Inflammatory macrophage (primary cell): Measurements from ENCODE around the gene INPPL1.

Source experiments
- DNase-seq, 2 donors: peaks; one replicate each; pipeline ENCODE4 v3.0.0-alpha.2; 2020 to 2022

Gene INPPL1

DNA sequence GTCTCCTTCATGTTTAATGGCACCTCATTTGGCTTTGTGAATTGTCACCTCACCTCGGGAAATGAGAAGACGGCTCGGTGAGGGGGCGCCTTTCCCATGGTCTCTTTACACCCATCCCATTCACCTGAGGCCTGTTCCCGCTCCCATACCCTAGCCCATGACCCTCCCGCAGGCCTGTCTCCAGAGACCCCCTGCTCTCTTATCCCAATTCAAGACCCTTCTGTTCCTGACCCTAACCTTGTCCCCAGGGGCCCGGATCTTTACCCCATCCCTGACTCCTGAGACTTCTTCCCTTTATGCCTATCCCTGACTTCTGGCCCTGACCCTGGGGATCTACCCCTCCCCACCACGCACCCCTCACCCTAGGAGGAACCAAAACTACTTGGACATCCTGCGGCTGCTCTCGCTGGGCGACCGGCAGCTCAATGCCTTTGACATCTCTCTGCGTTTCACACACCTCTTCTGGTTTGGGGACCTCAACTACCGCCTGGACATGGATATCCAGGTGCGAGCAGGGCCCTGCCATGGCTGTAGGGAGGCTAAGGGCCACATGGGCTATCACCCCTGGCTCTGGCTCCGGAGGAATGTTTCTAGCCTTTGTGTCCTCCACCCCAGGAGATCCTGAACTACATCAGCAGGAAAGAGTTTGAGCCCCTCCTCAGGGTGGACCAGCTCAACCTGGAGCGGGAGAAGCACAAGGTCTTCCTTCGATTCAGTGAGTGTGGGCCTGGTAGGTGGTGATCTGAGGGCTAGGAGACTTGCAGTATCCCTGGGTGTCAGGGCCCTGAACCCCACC lies 7.9 kb downstream of the INPPL1 start:
- DNase-seq: no peak

DNA sequence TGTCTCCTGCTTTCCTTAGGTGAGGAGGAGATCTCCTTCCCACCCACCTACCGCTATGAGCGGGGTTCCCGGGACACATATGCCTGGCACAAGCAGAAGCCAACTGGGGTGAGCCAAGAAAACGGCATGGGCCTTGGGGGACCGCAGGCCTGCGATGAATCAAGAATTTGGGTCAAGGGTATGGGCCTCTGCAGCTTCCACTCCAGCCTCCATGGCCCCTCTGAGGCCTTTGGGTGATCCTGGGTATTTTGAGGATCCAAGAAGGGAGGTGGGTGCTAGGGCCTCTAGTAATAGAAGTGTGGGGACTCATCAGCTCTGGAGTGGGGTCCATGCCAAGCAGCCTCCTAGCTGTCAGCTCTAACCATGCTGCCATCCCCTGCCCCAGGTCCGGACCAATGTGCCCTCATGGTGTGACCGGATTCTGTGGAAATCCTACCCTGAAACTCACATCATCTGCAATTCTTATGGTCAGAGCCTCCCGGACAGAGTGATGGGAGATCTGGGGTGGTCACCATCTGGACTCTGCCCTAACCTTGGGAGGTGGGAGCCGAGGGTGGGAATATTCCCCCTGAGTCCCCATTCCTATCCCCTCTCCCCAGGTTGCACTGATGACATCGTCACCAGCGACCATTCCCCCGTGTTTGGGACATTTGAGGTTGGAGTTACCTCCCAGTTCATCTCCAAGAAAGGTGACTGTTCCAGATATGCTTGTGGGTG lies 8.6 kb downstream of the INPPL1 start:
- DNase-seq: no peak

DNA sequence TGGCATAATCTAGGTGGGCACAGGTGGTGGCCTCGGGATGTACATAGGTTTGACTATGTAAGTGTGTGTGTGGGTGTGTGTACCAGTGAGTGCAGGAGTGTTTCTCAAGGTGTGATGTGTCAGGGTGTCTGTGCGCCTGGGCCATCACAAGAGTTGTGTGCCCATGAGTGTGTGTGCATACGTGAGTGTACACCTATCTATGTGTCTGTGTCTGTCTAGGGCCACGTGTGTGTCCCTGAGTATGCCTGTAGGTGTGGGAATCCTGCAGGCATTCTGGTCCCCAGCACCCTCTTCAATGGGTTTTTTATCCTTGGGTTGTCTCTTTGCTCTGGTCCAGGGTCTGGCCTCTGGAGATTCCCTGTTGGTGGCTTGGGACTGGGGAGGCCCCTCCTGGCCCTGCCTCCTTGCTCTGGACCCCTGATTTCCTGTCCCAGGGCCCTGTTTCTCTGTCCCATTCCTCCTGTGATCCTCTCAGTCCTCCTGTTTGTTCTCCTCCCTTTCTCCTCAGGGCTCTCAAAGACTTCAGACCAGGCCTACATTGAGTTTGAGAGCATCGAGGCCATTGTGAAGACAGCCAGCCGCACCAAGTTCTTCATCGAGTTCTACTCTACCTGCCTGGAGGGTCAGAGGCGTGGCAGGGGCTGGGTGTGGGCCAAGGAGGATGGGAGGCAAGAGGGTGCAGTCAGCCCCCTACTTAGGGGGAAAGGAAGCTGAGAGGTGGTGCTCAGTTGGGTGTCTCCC lies 9.4 kb downstream of the INPPL1 start:
- DNase-seq: no peak

DNA sequence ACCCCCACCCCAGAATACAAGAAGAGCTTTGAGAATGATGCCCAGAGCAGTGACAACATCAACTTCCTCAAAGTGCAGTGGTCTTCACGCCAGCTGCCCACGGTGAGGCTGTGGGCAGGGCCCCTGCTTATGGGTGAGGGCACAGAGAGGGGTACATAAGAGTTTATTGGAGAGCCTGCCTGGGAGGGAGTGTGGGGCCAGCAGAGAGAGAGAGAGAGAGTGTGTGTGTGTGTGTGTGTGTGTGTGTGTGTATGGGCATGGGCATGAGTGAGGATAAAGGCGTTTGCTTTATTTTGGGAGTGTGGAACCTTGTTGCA lies 9.9 kb downstream of the INPPL1 start:
- DNase-seq: no peak

DNA sequence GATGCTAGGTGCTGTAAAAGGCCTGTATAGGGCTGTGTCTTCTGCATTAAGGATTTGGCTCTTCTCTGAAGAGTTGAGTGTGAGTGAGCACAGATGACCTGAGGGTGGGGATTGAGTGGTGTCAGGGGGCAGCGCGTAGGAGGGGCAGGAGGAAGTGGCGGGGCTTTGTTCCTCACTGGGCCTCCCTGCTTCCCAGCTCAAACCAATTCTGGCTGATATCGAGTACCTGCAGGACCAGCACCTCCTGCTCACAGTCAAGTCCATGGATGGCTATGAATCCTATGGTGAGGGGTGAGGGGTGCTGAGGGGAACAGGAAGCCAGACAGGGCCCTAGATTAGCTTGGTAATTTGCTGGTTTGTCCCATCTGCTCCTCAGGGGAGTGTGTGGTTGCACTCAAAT lies 10.4 kb downstream of the INPPL1 start:
- peak in 1 of 2 donors; percentile 49 for DNase-seq

DNA sequence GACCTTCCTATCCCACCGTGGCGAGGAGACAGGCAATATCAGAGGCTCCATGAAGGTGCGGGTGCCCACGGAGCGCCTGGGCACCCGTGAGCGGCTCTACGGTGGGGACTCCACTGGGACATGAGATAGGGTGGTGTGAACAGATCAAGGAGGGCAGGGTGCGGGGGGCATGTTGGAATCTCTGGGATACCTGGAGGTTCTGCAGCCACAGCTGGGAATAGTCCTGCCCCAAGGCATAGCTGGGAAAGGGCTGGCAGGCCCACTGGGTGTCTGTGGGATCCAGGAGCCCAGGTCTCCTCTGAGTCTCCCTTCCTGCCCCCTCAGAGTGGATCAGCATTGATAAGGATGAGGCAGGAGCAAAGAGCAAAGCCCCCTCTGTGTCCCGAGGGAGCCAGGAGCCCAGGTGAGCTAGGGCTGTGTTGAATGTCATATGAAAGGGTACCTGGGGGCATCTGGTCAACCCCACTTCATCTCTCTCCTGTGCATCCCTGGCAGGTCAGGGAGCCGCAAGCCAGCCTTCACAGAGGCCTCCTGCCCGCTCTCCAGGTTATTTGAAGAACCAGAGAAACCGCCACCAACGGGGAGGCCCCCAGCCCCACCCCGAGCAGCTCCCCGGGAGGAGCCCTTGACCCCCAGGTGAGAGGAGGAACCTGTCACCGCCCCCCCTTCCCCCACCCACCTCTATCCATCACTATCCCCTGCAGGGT lies 10.9 kb downstream of the INPPL1 start:
- no peak for DNase-seq

DNA sequence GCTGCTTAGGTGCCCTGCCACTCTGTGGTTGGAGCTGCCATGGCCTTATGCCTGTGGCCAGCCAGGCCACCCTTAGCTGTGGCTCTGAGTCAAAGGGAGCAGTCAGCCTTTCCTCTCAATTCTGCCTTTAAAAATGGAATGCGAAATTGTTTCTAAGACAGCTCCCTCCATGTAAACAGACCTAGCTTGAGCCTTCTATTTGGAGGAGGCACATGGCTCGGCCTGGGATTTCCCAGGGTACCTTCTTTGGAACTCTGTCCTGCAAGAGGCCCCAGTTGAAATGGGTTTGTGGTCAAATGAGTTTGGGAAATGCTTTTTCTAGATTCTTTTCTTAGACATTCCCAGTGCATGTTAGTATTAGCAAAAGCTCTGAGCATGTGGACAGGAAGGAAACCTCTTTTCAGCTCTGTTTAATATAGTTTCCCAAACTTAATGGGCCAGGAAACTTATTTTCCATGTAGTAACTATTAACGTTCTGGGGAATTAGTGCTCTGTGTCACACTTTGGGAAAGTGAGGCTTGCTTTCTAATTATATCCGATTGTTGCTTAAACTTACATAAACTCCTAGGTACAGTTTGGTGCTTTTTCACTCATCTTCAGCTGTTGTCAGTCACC lies 11.6 kb downstream of the INPPL1 start:
- DNase-seq: no peak

DNA sequence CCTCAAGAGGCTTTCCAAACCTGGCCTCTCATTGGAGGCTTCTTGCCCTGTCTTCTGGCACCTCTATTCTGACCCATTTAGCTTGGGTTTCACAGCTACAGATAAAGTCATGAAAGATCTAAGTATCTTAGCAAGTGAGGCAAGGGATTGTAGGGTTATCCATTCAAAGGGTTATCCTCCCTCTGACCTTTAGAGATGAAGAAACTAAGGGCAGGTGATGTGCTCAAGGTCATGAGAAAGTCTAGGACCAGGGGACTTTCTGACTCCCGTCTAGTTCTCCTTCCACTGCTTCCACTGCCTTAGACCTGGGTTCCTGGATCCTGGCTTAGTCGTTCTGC lies 12.2 kb downstream of the INPPL1 start:
- no peak for DNase-seq

DNA sequence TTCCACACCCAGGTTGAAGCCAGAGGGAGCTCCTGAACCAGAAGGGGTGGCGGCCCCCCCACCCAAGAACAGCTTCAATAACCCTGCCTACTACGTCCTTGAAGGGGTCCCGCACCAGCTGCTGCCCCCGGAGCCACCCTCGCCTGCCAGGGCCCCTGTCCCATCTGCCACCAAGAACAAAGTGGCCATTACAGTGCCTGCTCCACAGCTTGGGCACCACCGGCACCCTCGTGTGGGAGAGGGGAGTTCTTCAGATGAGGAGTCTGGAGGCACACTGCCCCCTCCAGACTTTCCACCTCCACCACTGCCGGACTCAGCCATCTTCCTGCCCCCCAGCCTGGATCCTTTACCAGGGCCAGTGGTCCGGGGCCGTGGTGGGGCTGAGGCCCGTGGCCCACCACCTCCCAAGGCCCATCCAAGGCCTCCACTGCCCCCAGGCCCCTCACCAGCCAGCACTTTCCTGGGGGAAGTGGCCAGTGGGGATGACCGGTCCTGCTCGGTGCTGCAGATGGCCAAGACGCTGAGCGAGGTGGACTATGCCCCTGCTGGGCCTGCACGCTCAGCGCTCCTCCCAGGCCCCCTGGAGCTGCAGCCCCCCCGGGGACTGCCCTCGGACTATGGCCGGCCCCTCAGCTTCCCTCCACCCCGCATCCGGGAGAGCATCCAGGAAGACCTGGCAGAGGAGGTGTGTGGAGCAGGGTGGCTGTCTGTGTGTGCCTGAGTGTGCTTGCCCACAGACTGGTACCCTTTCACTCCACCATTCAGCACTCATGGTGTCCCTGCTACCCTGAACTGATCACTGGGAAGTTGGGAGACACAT lies 12.8 kb downstream of the INPPL1 start:
- no peak for DNase-seq

DNA sequence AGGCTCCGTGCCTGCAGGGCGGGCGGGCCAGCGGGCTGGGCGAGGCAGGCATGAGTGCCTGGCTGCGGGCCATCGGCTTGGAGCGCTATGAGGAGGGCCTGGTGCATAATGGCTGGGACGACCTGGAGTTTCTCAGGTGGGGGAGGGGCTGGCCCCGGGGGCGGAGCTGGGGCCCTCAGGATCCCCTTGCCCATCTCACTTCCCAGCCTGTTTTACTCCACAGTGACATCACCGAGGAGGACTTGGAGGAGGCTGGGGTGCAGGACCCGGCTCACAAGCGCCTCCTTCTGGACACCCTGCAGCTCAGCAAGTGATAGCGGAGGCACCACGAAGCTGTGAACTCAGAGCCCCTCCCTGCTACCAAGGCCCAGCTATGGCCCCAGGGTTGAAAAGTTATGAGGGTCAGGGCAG lies 13.5 kb downstream of the INPPL1 start:
- DNase-seq: peak; percentile 58 to 71

DNA sequence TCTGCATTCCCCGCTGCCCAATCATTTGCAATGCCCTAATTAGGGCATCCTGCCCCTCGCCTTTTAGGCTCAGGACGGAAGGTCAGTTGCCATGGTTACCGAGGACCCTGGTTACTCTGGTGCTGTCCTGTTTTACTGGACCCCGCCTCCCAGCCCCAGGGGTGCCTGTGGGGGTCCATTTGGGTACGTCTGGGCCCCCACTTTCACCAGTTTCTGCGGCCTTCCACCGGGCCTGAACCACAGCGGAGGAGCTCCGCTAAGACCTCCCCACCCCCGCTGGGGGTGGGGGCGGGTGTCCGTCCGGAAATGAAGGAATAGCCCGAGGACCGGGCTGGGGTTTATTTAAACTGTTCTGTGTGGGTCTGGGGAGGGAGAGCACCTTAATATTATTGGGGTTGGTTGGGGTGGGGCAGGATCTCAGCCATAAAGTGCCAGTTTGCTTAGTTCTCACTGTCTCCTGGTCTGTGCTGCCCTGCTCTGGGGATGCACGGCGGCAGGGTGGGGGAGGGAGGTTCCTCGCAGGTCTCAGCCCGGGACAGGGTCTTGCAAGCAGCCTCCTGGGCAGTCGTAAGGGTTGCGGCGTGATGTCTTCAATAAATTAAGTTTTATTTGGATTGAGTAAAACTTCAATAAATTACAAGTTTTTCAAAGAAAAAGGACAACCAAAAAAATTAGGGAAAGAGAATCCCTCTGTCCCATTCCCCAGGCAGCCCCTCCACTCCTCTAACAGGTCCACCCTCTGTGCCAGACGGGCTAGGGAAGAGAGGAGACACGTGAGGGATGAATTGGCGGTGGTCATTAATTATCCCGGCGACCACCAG lies 14.1 kb downstream of the INPPL1 start:
- DNase-seq: no peak

DNA sequence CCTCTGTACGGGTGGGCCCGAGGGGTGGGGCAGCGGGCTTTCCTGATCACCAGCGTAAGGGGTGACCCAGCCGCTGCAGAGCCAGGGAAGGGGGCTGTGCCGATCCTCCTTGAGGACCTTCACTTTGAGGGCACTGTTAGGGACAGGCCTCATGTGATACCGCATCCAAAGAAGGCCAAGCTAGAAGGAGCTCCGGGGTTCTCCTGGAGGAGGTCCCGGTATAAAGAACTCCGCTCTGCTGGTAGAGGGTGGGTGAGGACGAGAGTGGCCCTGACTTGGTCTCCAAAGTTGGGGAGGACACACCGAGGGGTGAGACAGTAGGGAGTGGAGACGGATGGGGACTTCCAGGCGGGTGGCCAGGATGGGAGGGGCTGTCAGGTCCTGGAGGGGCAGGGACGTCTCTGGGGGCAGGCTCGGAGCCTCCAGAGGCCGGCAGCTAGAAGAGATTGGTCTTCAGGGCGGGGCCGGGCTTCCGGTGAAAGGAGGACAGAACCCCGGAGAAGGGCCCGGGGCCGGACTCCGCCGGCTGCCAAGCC lies 14.8 kb downstream of the INPPL1 start:
- peak; percentile 7 to 42 for DNase-seq

DNA sequence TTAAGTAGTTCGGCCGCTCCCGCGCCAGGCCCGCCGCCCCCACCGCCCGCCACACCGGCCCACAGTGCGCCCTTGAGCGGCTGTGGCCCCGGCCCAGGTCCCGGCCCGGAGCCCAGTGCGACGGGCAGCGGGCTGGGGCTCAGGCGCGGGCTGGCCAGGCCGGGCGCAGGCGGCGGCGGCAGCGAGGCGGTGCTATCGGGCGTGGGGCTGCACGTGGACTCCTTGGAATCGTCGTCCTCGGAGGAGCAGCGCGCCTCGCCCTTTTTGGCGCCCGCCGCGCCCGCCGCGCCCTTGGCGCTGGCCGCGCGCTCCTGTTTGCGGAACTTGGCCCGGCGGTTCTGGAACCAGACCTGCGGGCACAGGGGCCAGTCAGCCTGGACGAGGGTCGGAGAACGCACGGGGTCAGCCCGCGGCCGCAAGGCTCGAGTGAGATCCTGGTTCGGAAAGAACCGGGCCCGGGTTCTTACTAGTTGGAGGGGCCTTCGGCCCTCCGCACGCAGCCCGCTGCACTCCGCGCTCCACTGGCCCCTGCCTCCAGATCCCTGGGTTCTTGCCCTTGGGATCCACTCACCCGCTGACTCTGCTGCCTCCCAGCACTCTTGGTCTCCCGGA lies 15.4 kb downstream of the INPPL1 start:
- DNase-seq: peak; percentile 49 to 63

DNA sequence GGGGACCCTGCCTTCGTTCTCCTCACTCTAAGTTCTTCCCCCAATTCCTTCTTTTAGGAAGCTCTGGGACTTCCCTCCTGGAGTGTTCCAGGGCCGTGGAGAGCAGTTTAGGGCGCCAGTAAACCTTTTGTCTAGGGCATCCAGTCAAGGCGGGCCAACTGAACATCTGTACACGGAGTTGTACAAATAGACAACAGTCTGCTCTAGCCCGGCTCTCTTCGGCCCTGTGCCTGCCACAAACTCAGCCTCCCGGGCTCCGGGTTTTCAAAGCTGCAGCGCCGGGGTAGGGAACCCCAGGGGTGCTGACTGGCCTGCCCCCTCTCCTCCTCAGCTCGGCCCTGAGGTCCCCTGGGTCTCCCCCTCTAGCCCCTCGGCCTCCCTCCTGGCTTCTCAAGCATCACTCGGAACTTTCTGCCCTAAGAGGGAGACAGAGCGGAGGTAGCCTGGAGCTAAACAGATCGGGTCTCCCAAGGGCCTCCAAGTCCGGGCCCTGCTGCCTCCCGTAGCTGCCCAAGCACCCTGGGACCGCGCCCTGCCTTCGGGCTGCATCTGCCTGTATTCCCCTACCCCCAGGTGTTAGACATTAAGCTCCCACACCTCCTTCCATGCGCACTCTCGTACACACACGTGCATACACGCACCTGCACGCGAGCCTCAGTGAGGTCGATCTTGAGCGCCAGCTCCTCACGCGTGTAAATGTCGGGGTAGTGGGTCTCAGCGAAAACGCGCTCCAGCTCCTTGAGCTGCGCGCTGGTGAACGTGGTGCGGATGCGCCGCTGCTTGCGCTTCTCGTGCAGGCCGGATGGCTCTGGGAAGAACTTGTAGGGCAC lies 16.1 kb downstream of the INPPL1 start:
- DNase-seq: no peak

DNA sequence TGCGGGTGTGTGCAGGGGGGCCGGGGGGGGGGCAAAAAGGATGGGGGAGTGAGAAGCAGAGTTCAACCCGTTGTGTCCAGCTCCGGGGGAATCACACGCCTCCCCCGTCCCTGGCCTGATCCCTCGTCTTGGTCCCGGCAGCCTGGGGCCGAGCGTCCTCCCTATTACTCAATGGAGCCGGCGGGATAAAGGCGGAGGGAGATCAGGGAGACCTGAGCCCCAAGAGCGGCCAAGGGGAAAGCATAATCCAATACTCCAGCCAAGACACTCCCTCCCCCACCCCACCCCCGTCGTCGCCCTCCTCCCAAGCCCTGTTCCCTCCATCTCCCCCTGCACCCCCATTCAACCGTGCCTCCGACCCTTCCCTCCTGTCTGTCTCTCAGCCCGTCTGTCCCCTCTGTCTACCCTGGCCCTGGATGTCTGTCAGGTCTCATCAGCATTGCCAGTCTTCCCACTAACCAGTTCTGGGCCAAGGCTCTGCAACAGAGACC lies 16.8 kb downstream of the INPPL1 start:
- no peak for DNase-seq

DNA sequence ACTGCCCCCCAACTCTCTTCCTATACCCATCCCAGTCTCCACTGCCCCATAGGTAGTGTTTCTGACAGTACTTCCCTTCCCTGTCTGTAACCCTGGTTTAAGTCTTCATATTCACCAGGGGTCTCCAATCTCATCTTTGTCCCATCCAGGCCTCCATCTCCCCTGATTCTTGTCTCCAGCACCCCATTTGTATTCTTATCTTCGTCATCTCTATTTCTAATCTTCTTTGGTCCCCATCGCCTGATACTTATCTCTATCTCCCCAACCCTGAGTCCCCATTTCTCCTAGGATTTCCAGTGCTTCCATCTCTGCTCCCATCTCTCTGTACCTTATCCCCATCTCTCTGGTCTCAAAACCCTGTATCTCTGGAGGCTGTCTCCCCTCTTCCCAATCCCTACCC lies 17.6 kb downstream of the INPPL1 start:
- DNase-seq: no peak

DNA sequence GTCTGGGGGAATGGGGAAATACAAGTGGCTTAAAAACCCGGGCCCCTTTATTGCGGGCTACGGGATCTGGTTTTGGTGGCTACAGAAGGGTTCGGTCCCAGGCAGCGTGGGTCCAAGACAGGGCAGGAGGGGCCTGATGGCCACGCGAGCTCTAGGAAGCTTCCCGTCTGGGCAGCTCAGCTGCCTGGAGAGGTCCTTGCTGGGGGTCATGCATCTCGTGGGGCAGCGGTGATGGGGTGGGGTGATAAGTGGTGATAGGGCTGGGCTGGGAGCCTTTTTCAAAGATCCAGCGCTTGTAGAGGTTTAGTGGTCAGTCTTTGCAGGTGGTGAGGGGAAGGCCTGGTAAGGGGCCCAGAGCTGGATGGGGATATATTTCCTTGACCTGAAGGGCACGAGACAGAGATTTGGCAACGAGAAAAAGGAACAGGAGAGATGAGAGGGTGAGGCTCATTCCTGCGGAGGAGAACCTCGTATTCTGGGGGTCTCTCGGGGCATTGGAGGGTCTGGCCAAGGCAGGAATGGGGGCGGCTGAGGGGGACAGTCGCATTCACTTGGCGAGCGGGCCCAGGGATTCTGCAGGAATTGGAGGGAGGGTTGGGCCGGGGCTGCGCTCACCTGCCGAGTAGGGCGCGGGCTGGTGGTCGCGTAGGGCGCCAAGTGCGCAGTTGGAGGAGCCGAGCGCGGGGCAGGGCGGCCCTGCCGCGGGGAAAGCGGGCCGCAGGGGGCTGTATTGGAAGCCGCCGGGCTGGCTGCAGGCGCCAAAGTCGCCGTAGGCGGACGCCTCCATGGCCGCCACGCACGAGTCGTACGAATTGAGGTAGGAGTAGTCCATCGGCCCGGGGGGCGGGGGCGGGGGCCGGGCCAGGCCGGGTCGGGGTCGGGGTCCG lies 18.8 kb downstream of the INPPL1 start:
- DNase-seq: no peak

DNA sequence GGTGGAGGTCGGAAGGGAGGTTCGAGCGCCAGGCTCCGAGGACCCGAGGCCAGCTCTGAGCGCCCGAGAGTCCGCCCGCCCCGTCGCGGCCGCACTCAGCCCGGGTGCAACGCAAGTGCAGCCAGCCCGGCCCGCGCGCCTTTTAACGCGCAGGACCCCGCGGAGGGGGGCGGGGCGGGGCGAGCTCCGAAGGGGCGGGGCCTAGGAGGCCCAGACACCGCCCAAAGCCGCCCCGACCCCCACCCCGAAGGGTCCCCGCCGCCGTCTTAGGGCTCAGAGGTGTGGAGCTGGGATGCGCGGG lies 19.4 kb downstream of the INPPL1 start, which contains the start of gene PHOX2A:
Gene PHOX2A, minus strand, starts transcription at position 117 of the 301 bp plus-strand sequence. CDS start 172 bp downstream, outside the sequence.
- no peak for DNase-seq
